Lung (tissue), 12 donors: ENCODE measurements around the gene ART1. TPM values are rescaled to one million over a fixed set of nuclear protein-coding genes. Genes with fewer than 3 reads are reported as not detected.

Source experiments
- ATAC-seq: fragments of 200-7000 bp; cut with Tn5 transposase; one replicate; pipeline ENCODE4 v1.9.1; 2020; ENCODE audit warnings: moderate number of reproducible peaks; ENCODE audit not compliant: insufficient read depth, low FRiP score
- DNase-seq, 3 donors: peaks; one replicate each; pipeline ENCODE4 v3.0.0-alpha.2; 2013 to 2017
- H3K27ac ChIP-seq, 2 donors: one replicate each; pipeline ENCODE4 v1.5.1; 2013; ENCODE audit warnings: mild to moderate bottlenecking in 2 of 2, moderate library complexity in 2 of 2, control low read depth in 1 of 2, inconsistent platforms in 1 of 2, low read depth in 1 of 2, low read length in 1 of 2
- H3K27me3 ChIP-seq, 3 donors: one replicate each; pipeline ENCODE4 v1.5.1; 2013; ENCODE audit warnings: low read length in 2 of 3; ENCODE audit not compliant: control insufficient read depth in 3 of 3, insufficient read depth in 3 of 3
- H3K36me3 ChIP-seq, 4 donors: one replicate each; pipeline ENCODE4 v1.5.1; 2013; ENCODE audit warnings: low read length in 4 of 4, mild to moderate bottlenecking in 1 of 4, moderate library complexity in 1 of 4; ENCODE audit not compliant: control insufficient read depth in 4 of 4, insufficient read depth in 4 of 4
- H3K4me1 ChIP-seq, 5 donors: one replicate each; pipeline ENCODE4 v1.5.1; 2013; ENCODE audit warnings: low read length in 5 of 5, mild to moderate bottlenecking in 2 of 5, moderate library complexity in 1 of 5; ENCODE audit not compliant: control insufficient read depth in 5 of 5, insufficient read depth in 5 of 5
- H3K4me3 ChIP-seq: one replicate; pipeline ENCODE4 v1.5.1; 2013; ENCODE audit warnings: mild to moderate bottlenecking, control low read depth, moderate library complexity
- H3K9ac ChIP-seq, 2 donors: one replicate each; pipeline ENCODE4 v1.5.1; 2013; ENCODE audit warnings: low read length in 2 of 2, control low read depth in 1 of 2; ENCODE audit not compliant: insufficient read depth in 1 of 2
- H3K9me3 ChIP-seq, 4 donors: one replicate each; pipeline ENCODE4 v1.5.1; 2013; ENCODE audit warnings: low read length in 3 of 4, mild to moderate bottlenecking in 1 of 4, moderate library complexity in 1 of 4; ENCODE audit not compliant: control insufficient read depth in 4 of 4, insufficient read depth in 3 of 4
- CTCF ChIP-seq: IDR thresholded peaks from 2 replicates; pipeline ENCODE4 v1.5.1; 2012; ENCODE audit warnings: mild to moderate bottlenecking; ENCODE audit errors: control extremely low read depth, extremely low read depth
- WGBS, 2 donors: extraction: QIAGEN DNeasy Blood & Tissue Kit; methylation state at CpG; one replicate each; pipeline ENCODE4 v1.1.7; 2013; 5-methylcytosine and 5-hydroxymethylcytosine counted together
- polyA plus RNA-seq, 2 donors: library from polyadenylated mRNA; stranded (reverse); fragments of 200-250 nt; gene quantifications; one replicate each; pipeline ENCODE4 v1.2.1, GENCODE V29; 2013
- total RNA-seq, 2 donors: library from RNA; depleted of rRNA in 1 of 2; stranded (reverse); fragments of >200 nt in 1 of 2; gene quantifications; one replicate each; pipeline ENCODE4 v1.2.1, GENCODE V29; 2014 to 2021
- donor health status: control.
- donor health status: control.
- donor health status: Bipolar disorder and iron deficiency.
- donor health status: healthy.
- donor health status: DM: yes; HTN: yes; CAD: no.

Gene ART1
- total and polyA plus RNA-seq, 4 donors = 0.14 to 0.80 (median 0.68) TPM; not detected in 1

- Histone ChIP-seq H3K4me1 (no peaks in the 10 kb centered on the region), H3K36me3 (no peaks in the 10 kb centered on the region), H3K27ac (no peak overlapping the region), H3K4me3 (no peak overlapping the region), H3K9me3 (no peaks in the 10 kb centered on the region), H3K27me3 (no peaks in the 10 kb centered on the region), H3K9ac (no peak overlapping the region)
- 92 to 94% methylated on average over 3 of the region's 3 CpGs for WGBS, 2 donors
- ATAC-seq (no peak), DNase-seq (no peak)
- no peak for TF ChIP-seq CTCF
These were observed 39.7 kb upstream of the ART1 start for GRCh38 chr11:3605283-3605662.

- ATAC-seq = no peak
These were observed 39.1 kb upstream of the ART1 start for GRCh38 chr11:3605771-3606203.

GRCh38 chr11:3609416-3610265, 35.3 kb upstream of the ART1 start:
- Histone ChIP-seq H3K27me3 (no peaks in the 10 kb centered on the region), H3K9me3 (no peaks in the 10 kb centered on the region), H3K9ac (no peak overlapping the region), H3K4me1 (peaks cover 0 to 2% (median 0%) of the 10 kb centered on the region in 5 donors), H3K27ac (no peak overlapping the region), H3K4me3 (no peak overlapping the region), H3K36me3 (no peaks in the 10 kb centered on the region)
- DNase-seq = peak in 2 of 3 donors; percentile 56 to 64
- TF ChIP-seq CTCF = peak; percentile 47
- 47 to 56% methylated on average over 7 of the region's 7 CpGs for WGBS, 2 donors
- no peak for ATAC-seq

More at GRCh38 chr11:3605771-3606203, 39.1 kb upstream of the ART1 start:
- no peak for DNase-seq
- no peak overlapping the region for H3K9ac ChIP-seq
- no peak overlapping the region for H3K4me3 ChIP-seq
- TF ChIP-seq CTCF = no peak
- no peak overlapping the region for H3K27ac ChIP-seq
- H3K27me3 ChIP-seq = no peaks in the 10 kb centered on the region
- no peaks in the 10 kb centered on the region for H3K4me1 ChIP-seq
- WGBS, 2 donors = 61 to 85% methylated on average over 5 of the region's 5 CpGs
- no peaks in the 10 kb centered on the region for H3K36me3 ChIP-seq
- H3K9me3 ChIP-seq = no peaks in the 10 kb centered on the region

- Histone ChIP-seq H3K4me1 (peaks cover 0 to 2% (median 0%) of the 10 kb centered on the region in 5 donors), H3K27ac (no peak overlapping the region), H3K36me3 (no peaks in the 10 kb centered on the region), H3K9me3 (no peaks in the 10 kb centered on the region), H3K9ac (no peak overlapping the region), H3K27me3 (no peaks in the 10 kb centered on the region), H3K4me3 (no peak overlapping the region)
- TF ChIP-seq CTCF = no peak
- ATAC-seq (no peak), DNase-seq (no peak)
- 93 to 96% methylated on average over 4 of the region's 4 CpGs for WGBS, 2 donors
These were observed 34.1 kb upstream of the ART1 start for GRCh38 chr11:3610846-3611245.
